Measurements from ENCODE around the gene LY6G5C. TPM values are rescaled to one million over a fixed set of nuclear protein-coding genes. Genes with fewer than 3 reads are reported as not detected.

Gene LY6G5C
- 1.8 TPM for total RNA-seq
- long read RNA-seq, partial matches to known transcripts, result 0 of 3 reads
- long read RNA-seq, other reads (novel, unspliced or antisense), result 0 of 3 reads

- ATAC-seq (peak; percentile 93), DNase-seq (peak; percentile 84)
- intact Hi-C loops (cut with micrococcal nuclease), result no loop called here
These were observed at the start of gene LY6G5C for GRCh38 chr6:31680226-31681134. LY6G5C (minus strand) TSS chr6:31681067; CDS start chr6:31680373, 694 bp downstream.

GRCh38 chr6:31729979-31730630, 49.2 kb upstream of the LY6G5C start:
- intact Hi-C loops (cut with micrococcal nuclease), result no loop called here
- ATAC-seq, result peak; percentile 86
- peak; percentile 96 for DNase-seq

- intact Hi-C loops (cut with micrococcal nuclease), result no loop called here
These were observed 48.7 kb upstream of the LY6G5C start for GRCh38 chr6:31729515-31729978.

GRCh38 chr6:31728767-31729514, 48.1 kb upstream of the LY6G5C start, which contains the start of gene DDAH2:
DDAH2 (minus strand) TSS chr6:31729299; CDS start chr6:31729161, 138 bp downstream.
- ATAC-seq (peak; percentile 47), DNase-seq (peak; percentile 45)
- intact Hi-C loops (cut with micrococcal nuclease), result no loop called here

More at GRCh38 chr6:31729515-31729978, 48.7 kb upstream of the LY6G5C start:
- peak; percentile 88 for ATAC-seq
- DNase-seq, result peak; percentile 95

GRCh38 chr6:31727717-31728671, 47.1 kb upstream of the LY6G5C start:
- intact Hi-C loops (cut with micrococcal nuclease), result no loop called here
- DNase-seq (no peak), ATAC-seq (no peak)

GRCh38 chr6:31727034-31727716, 46.3 kb upstream of the LY6G5C start:
- intact Hi-C loops (cut with micrococcal nuclease), result no loop called here
- ATAC-seq, result no peak
- DNase-seq, result no peak

GRCh38 chr6:31725502-31726350, 44.9 kb upstream of the LY6G5C start:
- DNase-seq (no peak), ATAC-seq (no peak)
- intact Hi-C loops (cut with micrococcal nuclease), result no loop called here

- DNase-seq (no peak), ATAC-seq (peak; percentile 7)
- intact Hi-C loops (cut with micrococcal nuclease), result no loop called here
These were observed 43.3 kb upstream of the LY6G5C start for GRCh38 chr6:31723980-31724691.

GRCh38 chr6:31723245-31723979, 42.5 kb upstream of the LY6G5C start, which contains the start of gene MPIG6B:
MPIG6B (plus strand) TSS chr6:31723373; CDS start chr6:31723384, 11 bp downstream.
- ATAC-seq (no peak), DNase-seq (no peak)
- intact Hi-C loops (cut with micrococcal nuclease), result no loop called here

- DNase-seq, result no peak
- intact Hi-C loops (cut with micrococcal nuclease), result no loop called here
- ATAC-seq, result no peak
These were observed 41.3 kb upstream of the LY6G5C start for GRCh38 chr6:31722173-31722572.

- intact Hi-C loops (cut with micrococcal nuclease), result no loop called here
- DNase-seq, result no peak
- no peak for ATAC-seq
These were observed 40.6 kb upstream of the LY6G5C start, which contains the start of gene LY6G6C for GRCh38 chr6:31721351-31722020. LY6G6C (minus strand) TSS chr6:31721746; CDS start chr6:31721679, 67 bp downstream.

GRCh38 chr6:31720196-31720770, 39.4 kb upstream of the LY6G5C start:
- no peak for DNase-seq
- no peak for ATAC-seq
- intact Hi-C loops (cut with micrococcal nuclease), result no loop called here

- DNase-seq (no peak), ATAC-seq (no peak)
- intact Hi-C loops (cut with micrococcal nuclease), result no loop called here
These were observed 38.1 kb upstream of the LY6G5C start for GRCh38 chr6:31719001-31719400.

GRCh38 chr6:31718265-31718664, 37.4 kb upstream of the LY6G5C start:
- ATAC-seq, result no peak
- intact Hi-C loops (cut with micrococcal nuclease), result no loop called here
- no peak for DNase-seq
